Ishikawa (cell line): ENCODE measurements around the gene TSC22D1.

Experiments used
- EGR1 ChIP-seq: IDR thresholded peaks from 2 replicates; pipeline ENCODE4 v1.6.1; 2012
- EP300 ChIP-seq: IDR thresholded peaks from 2 replicates; pipeline ENCODE4 v1.6.1; 2012; ENCODE audit warnings: borderline replicate concordance
- REST ChIP-seq: IDR thresholded peaks from 2 replicates; pipeline ENCODE4 v1.6.1; 2012; ENCODE audit warnings: low read depth, mild to moderate bottlenecking
- TAF1 ChIP-seq: IDR thresholded peaks from 2 replicates; pipeline ENCODE4 v1.6.1; 2012; ENCODE audit warnings: low read depth, mild to moderate bottlenecking

DNA sequence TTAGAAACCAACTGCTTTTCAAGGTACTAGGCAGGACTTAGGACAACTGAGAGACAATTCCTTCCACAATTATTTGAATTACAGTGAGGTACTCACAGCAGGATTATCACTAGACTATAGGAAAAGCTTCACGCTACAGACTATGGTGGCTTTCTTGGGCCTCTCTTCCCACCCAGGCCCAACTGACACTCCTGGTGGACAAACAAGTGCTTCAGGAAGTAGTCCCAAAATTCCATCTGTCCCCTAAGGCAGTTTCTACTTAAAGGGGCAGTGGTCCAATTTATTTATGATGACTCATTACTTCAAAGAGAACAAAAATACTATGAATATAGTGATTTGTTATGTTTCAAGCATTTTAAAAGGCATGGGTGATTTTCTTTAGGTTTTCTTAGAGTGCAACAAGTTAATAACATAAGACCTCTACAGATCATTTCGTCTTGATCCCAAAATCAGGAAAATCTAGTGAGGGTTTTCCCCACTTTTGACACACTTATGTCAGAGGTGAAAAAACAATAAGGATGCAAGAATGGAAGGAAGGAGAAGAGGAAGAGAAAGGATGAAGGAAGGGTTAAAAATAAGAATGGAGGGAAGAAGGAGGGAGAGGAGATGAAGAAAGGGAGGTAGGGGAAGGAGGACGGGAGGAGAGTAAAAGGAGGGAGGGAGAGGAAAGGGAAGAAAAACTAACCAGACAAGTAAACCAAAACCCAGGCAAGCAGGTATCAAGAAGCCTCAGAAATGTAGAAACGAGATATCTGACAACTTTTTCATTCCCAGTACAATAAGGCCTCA is 101.8 kb downstream of the TSC22D1 start:
- TF ChIP-seq TAF1 (no peak), EP300 (no peak), REST (no peak), EGR1 (no peak)
